ENCODE data around the gene TRAF2. TPM values are rescaled to one million over a fixed set of nuclear protein-coding genes. Genes with fewer than 3 reads are reported as not detected.
A peak's percentile ranks its signal among the peaks of the same experiment; 100 is the strongest.

TRAF2 gene
- total and polyA plus RNA-seq, 9 of the 15 experiments (the other 6 are each of a cell fraction or from before 2014, with no cell fraction given), result 0.24 to 45.2 (median 18.0) TPM

GRCh38 chr9:136944212-136944518, 57.8 kb downstream of the TRAF2 start (continued):
- TF ChIP-seq E2F5 (CRISPR knock-in tag; IDR thresholded peaks at IDR 0.05), result no peak
- TF ChIP-seq CTCFL (IDR thresholded peaks at IDR 0.05; ENCODE audit: borderline replicate concordance, insufficient read depth, low read depth, low read length, poor library complexity, severe bottlenecking), result peak; percentile 36
- no peak for TF ChIP-seq ZBTB40 (IDR thresholded peaks at IDR 0.05)
- no peak for TF ChIP-seq ZBTB40 (CRISPR knock-in tag; IDR thresholded peaks at IDR 0.05)
- TF ChIP-seq RBFOX2 (IDR thresholded peaks at IDR 0.05; ENCODE audit: low read depth, low read length), result peak; percentile 58
- TF ChIP-seq HBP1 (CRISPR knock-in tag; IDR thresholded peaks at IDR 0.05), result no peak
- no peak for TF ChIP-seq DACH1 (IDR thresholded peaks at IDR 0.05; ENCODE audit: partially characterized antibody)
- TF ChIP-seq ZNF512 (tag; IDR thresholded peaks at IDR 0.05), result no peak
- no peak for TF ChIP-seq LARP7 (IDR thresholded peaks at IDR 0.05)
- TF ChIP-seq ZNF75A (CRISPR knock-in tag; IDR thresholded peaks at IDR 0.05), result no peak
- no peak for TF ChIP-seq ZNF778 (CRISPR knock-in tag; IDR thresholded peaks at IDR 0.05)
- no peak for TF ChIP-seq TAF7 (tag; IDR thresholded peaks at IDR 0.05)
- TF ChIP-seq ZNF507 (tag; conservative IDR thresholded peaks at IDR 0.05), result no peak
- TF ChIP-seq ZNF79 (CRISPR knock-in tag; IDR thresholded peaks at IDR 0.05; ENCODE audit: low read depth), result no peak
- TF ChIP-seq MTA1 (IDR thresholded peaks at IDR 0.05; ENCODE audit: borderline replicate concordance), result no peak
